ENCODE measurements around the gene BORCS5.
"Not testable (repeated sequence)": the region's sequence is repeated elsewhere in the genome, so short reads cannot be mapped to it uniquely, and the experiment has no call there.

BORCS5 gene

GRCh38 chr12:12356896-12357718 is at the start of gene BORCS5:
Gene BORCS5, plus strand, starts transcription at chr12:12357078. Its CDS starts 374 bp downstream, at chr12:12357452.
- DNase-seq (ENCODE audit: low read depth): peak; percentile 96

- not testable (repeated sequence) for DNase-seq (ENCODE audit: low read depth)
Observed at GRCh38 chr12:12310695-12311094, 46.2 kb upstream of the BORCS5 start.

GRCh38 chr12:12315838-12316237 is 41.0 kb upstream of the BORCS5 start:
- DNase-seq (ENCODE audit: low read depth): no peak

- DNase-seq (ENCODE audit: low read depth): no peak
Observed at GRCh38 chr12:12319451-12320183, 37.3 kb upstream of the BORCS5 start.

- DNase-seq (ENCODE audit: low read depth): no peak
Observed at GRCh38 chr12:12323118-12323517, 33.8 kb upstream of the BORCS5 start.

- no peak for DNase-seq (ENCODE audit: low read depth)
Observed at GRCh38 chr12:12323591-12323990, 33.3 kb upstream of the BORCS5 start.

GRCh38 chr12:12326262-12326661 is 30.6 kb upstream of the BORCS5 start:
- no peak for DNase-seq (ENCODE audit: low read depth)

- DNase-seq (ENCODE audit: low read depth): no peak
Observed at GRCh38 chr12:12327802-12328201, 29.1 kb upstream of the BORCS5 start.

GRCh38 chr12:12331244-12331771 is 25.6 kb upstream of the BORCS5 start:
- no peak for DNase-seq (ENCODE audit: low read depth)

- no peak for DNase-seq (ENCODE audit: low read depth)
Observed at GRCh38 chr12:12331896-12332295, 25.0 kb upstream of the BORCS5 start.

- no peak for DNase-seq (ENCODE audit: low read depth)
Observed at GRCh38 chr12:12333407-12334366, 23.2 kb upstream of the BORCS5 start.

GRCh38 chr12:12334367-12335040 is 22.4 kb upstream of the BORCS5 start:
- DNase-seq (ENCODE audit: low read depth): peak; percentile 36

- no peak for DNase-seq (ENCODE audit: low read depth)
Observed at GRCh38 chr12:12336049-12336411, 20.8 kb upstream of the BORCS5 start.

- DNase-seq (ENCODE audit: low read depth): no peak
Observed at GRCh38 chr12:12336511-12336910, 20.4 kb upstream of the BORCS5 start.

- DNase-seq (ENCODE audit: low read depth): no peak
Observed at GRCh38 chr12:12338527-12339168, 18.2 kb upstream of the BORCS5 start.

GRCh38 chr12:12349711-12350665 is 6.9 kb upstream of the BORCS5 start, which contains the start of gene MANSC1:
Gene MANSC1, minus strand, starts transcription at chr12:12350242. Its CDS starts 6,928 bp downstream, at chr12:12343314.
- DNase-seq (ENCODE audit: low read depth): no peak

- no peak for DNase-seq (ENCODE audit: low read depth)
Observed at GRCh38 chr12:12350868-12351463, 5.9 kb upstream of the BORCS5 start.

- not testable (repeated sequence) for DNase-seq (ENCODE audit: low read depth)
Observed at GRCh38 chr12:12351468-12352185, 5.3 kb upstream of the BORCS5 start.
